T-helper 2 cell (primary cell): ENCODE results near the gene LTBP2.
"Not testable (repeated sequence)": the region's sequence is repeated elsewhere in the genome, so short reads cannot be mapped to it uniquely, and the experiment has no call there.

ENCODE experiments used
- DNase-seq, 5 experiments: peaks; one replicate each; pipeline versions ENCODE4 v3.0.0 to v3.0.0-alpha.2; 2012 to 2022

LTBP2 gene

DNA sequence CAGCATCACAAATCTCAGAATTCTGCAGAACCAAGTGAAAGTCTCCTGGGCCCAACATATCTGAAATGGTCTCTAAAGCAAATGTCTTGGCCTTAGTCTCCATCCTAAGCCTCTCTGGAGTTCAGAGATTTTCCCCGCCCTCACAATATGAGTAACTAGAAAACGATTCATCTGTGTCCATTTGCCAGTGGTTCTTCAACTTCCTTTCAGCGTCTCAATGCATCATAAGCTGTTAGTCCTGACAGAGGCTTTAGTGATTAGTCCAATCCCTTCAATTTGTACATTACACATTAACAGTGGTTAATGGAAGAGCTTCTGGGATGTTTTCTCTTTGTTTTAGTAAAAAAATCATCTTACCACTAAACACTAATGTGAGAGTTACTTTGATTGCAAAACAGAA lies 136.4 kb downstream of the LTBP2 start:
- DNase-seq = no peak

DNA sequence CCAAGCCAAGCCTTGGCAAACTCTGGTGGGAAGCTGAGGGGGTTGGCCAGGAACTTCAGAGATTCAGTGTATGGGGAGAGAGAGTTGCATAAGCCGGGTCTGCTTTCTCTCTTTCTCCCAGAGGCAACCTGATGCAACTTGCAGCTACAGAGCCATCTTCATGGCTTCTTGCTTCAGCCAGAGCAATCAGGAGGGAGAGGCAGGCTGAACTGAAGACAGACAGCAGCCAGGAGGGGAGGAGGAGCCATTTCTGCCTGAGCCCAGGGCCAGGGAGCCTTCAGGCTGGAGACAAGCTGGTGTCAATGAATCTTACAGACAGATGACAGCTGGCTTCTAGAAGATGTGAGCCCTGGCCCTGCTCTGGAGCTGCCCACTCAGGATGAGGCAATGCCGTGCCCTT lies 137.7 kb downstream of the LTBP2 start:
- no peak for DNase-seq

DNA sequence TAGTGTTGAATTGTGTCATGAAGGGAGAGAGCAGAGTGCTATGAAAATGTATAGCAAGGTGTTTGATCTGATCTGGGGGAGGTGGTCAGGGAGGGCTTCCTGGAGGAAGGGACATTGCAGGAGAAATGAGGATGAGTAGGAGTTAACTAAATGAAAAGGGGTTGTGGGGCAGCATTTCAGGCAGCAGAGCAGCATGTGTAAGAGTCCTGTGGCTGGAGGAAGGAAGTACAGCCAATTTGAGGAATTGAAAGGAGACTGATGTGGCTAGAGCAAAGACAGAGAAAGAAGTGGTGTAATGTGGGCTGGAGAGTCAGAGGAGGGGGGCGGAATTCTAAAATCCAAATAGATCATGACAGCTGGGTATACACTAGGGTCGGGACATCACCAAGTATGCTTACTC lies 139.4 kb downstream of the LTBP2 start:
- no peak for DNase-seq

DNA sequence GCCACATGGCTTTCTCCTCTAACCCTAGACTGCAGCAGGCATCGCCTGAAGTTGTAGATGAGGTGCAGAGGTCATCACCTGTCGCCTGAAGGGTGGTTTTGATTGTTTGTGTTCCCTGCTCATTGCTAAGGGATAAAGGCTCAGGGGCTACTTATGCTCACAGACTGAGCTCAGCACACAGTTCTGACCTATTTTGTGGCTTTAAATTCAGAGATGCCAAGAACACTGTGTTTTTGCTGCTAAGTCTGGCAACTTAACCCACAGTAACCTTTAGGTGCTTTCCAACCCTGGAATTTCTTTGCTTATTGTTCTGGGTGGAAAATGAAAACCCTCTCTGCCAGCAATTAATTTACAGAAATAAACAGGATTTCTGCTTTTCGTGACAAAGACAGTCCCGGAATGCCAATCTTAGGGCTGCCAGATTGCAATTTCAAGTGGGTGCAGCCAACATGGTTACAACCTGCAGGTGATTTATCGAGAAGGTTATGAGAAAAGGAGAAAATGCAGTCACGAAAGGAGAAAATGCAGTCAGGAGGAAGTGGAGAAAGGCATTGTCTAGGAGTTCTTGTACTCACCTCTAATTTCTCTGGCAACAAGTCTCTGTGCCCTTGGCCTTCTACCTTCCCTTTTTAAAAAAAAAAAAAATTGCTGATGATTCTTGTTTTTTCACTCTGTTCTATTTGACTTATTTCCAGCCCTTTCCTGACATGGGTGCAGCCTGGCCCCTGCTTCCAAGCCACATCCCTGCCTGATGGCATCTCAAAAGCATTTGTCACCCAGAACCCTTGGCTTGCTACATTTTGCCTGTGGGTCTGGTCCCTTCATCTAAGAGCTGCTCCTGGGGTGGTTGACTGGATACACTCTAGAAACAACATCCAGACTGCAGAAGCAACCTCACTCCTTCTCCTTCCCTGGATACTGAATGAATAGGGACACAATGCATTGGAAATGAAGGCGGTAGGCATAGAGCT lies 142.2 kb downstream of the LTBP2 start:
- no peak for DNase-seq

DNA sequence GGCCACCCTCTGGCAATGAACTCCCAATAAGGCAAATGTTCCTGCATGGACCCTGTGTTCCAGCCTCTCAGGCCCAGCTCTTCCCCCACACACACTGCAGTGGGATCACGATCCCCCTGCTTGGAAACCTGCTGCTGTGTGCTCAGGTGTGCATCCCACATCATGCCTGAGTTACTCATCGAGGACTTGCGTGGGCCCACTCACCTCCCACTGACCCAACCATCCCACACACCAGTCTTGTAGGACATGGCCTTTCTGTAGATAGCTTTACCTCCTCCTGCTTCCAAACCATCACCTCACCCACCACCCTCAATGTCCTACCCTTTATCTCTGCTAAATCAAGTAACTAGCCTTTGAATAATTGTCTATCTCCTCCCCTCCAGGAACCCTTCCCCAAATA lies 143.5 kb downstream of the LTBP2 start:
- no peak for DNase-seq

DNA sequence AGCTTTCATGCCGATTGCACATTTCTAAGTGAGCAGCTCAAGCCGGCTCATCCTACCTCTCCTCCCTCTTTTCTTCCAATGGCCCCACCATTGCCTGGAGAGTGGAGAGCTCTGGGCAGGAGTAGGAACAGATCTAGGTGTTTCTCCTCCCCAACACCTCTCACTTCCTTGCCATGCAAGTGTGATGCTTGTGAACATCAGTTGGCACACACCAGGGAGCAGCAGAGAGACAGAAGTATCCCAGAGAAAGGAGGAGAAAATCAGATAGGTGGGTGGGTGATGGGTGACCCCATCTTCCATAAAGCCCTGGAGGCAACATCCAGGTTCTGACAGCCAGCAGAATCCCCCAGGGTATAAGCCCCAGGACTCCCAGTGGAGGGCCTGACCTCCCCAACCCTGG lies 146.7 kb downstream of the LTBP2 start:
- no peak for DNase-seq

DNA sequence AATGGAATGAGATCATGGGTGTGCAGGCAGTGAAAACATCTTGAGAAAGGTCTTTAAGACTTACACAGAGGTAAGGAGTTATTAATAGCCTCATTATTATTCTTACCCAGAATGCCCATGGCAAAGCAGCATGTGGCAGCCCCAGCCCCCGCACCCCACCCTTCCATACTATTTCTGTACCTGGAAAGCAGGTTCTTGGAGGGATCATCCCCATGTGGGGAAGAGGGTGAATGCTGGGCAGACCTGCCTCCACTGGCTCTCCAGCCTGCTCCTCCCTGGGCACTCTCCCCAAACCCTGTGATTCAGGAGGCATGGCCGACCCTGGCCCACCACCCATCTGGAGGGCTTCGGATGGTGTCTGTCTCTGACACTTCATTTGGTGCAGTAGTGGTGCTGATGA lies 147.3 kb downstream of the LTBP2 start:
- DNase-seq = no peak

DNA sequence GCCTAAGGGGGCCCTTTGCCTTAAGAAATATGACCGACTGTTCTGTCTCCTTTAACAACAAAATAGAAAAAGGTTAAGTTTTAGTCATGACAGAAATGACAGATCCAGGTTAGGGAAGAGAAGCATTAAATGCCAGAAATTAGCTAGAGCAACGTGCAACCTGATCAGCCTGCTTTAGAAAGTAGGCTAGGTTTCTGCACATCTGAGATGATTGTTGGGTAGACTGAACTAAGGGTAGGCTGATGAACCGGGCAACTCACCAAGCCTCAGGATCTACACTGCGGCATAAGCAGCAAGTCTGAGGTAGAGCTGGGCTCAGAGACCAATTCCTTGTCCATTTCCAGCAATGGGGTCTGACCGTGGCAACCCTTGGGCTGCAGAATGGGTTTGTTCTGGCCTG lies 148.3 kb downstream of the LTBP2 start:
- no peak for DNase-seq

DNA sequence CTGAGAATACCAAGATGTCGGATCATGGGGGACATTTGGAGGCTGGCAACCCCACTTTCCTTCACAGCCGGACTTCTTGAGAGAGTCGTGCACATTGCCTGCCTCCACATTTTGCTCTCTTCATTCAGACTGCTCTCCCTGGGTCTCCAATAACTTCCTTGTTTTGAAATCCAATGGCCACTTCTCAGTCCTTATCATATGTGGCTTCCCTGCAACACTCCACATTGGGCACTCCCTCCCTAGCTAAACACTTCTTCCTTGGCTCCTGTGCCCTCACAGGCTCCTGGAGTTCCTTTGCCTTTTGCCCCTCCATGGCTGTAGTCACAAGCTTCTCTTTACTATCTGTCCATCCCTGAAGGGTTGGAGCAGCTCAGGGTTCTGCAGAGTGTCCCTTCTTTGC lies 149.0 kb downstream of the LTBP2 start:
- no peak for DNase-seq

DNA sequence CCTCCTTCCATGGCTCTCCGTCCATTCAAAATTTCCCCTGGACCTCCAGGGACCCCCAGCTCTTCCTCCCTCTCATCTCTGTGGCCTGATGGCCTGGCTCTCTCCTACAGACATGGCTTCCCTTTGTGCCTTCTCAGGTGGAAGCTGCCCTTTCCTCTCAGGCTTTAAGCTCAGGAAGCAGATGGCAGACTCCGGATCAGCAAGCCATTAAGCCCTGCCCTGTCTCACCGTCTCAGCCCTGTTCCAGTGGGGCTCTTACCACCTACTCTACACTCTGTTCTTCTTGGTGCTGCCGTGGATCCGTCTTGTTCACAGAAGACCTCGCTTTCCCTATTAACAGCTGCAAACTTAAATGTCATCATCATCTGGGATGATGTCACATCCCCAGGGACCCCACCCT lies 152.1 kb downstream of the LTBP2 start:
- no peak for DNase-seq

DNA sequence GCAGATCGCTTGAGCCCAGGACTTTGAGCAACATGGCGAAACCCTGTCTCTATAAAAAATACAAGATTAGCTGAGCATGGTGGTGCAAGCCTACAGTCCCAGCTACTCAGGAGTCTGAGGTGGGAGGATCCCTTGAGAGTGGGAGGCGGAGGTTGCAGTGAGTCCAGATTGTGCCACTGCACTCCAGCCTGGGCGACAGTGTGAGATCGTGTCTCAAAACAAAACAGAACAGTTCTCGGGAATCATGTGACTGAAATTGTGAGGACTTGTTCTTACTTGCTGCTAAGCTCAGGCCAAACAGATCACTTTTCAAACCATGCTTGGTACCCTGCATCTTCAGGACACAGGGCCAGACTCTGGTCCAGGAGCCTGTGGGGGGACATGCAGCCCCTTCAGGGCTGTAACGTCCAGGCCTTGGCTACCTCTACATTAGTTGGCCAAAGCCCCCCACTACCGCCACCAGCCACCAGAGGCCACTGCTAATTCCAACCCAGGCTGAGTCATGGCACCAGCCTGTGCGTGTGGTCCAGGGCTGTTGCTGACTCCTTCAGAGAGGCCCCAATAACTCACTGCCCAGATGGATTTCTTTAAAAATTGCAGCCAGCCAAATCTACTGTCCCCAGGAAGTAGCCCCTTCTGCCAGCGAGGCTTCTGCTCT lies 152.6 kb downstream of the LTBP2 start:
- DNase-seq = peak in 2 of 5 experiments; percentile 4 to 44

DNA sequence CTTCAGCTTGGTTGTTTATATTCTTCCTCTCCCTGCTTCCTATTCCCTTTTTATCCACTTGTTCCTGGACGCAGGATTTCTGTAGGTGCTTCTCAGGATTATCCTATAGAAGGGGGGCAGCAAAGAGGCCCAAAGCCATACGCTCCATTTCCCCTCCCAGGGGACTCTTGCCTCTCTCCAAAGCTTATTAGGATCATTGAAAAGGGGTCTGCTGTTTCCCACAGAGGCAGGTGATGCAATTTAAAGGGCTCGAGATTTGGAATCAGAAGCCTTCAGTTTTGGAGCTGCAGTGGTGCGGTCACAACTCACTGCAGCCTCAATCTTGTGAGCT lies 154.5 kb downstream of the LTBP2 start:
- no peak for DNase-seq

DNA sequence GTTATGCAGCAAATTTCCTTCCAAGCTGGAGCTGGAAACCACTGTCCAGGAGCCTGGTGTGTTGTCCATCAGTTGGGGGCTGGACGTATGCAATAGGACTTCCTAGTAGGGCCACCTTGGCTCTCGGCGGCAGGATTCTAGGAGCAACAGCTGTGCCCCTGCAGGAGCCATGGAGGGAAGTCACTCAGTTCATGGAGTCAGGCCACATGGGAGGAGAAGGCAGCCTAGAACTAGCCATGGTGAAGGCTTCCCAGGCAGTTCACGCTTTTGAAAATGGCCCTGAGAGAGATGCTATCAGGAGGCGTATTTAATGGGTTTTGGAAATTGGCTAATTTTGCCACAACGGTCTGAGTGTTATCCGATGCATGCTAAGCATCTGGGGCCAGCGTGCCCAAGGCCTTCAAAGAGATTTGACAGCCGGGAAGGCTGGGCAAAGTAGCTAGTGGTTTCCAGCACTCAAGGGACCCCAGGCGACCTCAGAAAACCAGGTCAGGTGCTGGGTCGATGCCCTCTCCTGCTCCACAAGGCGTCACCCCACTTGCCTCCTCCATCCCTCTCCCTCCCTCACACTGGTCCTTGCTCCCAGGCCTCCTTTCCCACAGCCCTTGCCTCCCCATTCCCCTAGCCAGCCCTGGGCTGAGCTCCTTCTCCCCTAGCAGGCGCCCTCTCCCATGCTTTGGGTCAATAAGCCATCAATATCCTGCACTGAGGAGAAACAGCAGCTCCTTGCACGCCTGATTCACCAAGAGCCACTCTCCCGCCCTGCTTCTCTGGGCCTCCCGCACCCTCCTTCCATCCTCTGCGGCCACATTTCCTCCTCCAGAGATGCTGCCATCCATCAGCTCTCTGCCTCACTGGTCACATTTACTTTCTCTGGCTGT lies 155.1 kb downstream of the LTBP2 start:
- DNase-seq = no peak

DNA sequence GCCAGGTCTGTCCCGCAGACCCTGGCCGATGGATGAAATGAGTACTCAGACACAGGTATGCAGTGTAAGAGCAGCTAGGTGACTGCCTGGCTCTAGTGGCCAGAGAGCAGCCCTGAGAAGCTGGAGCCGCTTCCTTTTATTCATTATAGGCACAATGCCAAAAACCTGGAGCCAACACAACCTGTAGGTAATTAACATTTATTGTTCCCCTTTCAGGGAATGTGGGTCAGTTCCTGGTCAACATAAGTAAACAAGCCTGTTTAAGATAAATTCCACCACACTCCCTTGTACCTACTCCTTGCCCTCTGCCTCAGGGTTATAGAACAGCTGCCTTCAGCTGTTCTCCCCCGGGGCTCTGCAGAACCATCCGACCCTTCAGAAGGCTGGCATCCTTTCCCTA lies 157.6 kb downstream of the LTBP2 start:
- DNase-seq = not testable (repeated sequence)
